Measurements from ENCODE around the gene AOC3. TPM values are rescaled to one million over a fixed set of nuclear protein-coding genes. Genes with fewer than 3 reads are reported as not detected.

Gene AOC3
- total RNA-seq, 1 experiment from 2014 or later, result 2.8 TPM

DNA sequence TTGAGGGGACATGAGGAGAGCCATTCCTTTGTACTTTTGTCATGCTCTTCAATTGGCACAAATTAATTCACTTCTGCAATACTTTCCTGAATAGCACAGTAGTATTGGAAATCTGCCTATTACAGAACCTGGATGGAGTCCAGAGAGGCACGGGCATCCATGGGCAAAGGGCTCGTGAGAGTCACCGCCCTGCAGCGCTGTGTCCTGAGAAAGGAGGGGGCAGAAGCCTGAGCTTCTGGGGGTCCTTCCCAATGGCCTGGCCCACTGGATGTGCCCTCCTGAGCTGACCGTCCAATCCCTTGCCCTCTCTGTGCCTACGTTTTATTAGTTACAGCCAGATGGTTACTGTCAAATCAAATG, 53.1 kb downstream of the AOC3 start:
- no peak overlapping the region for H3K27ac ChIP-seq (ENCODE audit: insufficient read length, low read depth, low read length)
- no peaks in the 10 kb centered on the region for H3K36me3 Mint-ChIP-seq (ENCODE audit: insufficient read depth in 1 of 3, low read depth in 3 of 3)
- H2BK5ac ChIP-seq (ENCODE audit: insufficient read length, low read length), result no peak overlapping the region
- H3K9me3 Mint-ChIP-seq, result no peaks in the 10 kb centered on the region
- no peaks in the 10 kb centered on the region for H4K20me1 ChIP-seq (ENCODE audit: control insufficient read depth, insufficient read depth, insufficient read length)
- no peak overlapping the region for H3K4me2 ChIP-seq (ENCODE audit: insufficient read depth, insufficient read length, low read length)
- no peak overlapping the region for H2BK12ac ChIP-seq (ENCODE audit: insufficient read length, low read depth, low read length)
- DNase-seq, result no peak
- no peak overlapping the region for H4K91ac ChIP-seq (ENCODE audit: insufficient read length, low read depth, low read length)
- H3K9ac ChIP-seq (ENCODE audit: extremely low read depth, insufficient read length, low read length), result no peak overlapping the region
- no peaks in the 10 kb centered on the region for H3K27me3 ChIP-seq (ENCODE audit: insufficient read depth, low read length)
- no peaks in the 10 kb centered on the region for H3K79me1 ChIP-seq (ENCODE audit: insufficient read depth, low read depth, low read length, poor library complexity, severe bottlenecking)
- H3K23ac ChIP-seq (ENCODE audit: insufficient read length, low read depth, low read length), result no peak overlapping the region
- H4K8ac ChIP-seq (replicated peaks; ENCODE audit: insufficient read length, low read depth, low read length), result no peak overlapping the region
- no peak overlapping the region for H3T11ph ChIP-seq (ENCODE audit: low read length)
- H2AK5ac ChIP-seq (ENCODE audit: insufficient read length, low read length), result no peak overlapping the region
- H3K4me3 Mint-ChIP-seq, result no peak overlapping the region
- H2BK20ac ChIP-seq (ENCODE audit: low read depth, low read length, poor library complexity, severe bottlenecking), result no peak overlapping the region
- TF ChIP-seq, protein P1, sequence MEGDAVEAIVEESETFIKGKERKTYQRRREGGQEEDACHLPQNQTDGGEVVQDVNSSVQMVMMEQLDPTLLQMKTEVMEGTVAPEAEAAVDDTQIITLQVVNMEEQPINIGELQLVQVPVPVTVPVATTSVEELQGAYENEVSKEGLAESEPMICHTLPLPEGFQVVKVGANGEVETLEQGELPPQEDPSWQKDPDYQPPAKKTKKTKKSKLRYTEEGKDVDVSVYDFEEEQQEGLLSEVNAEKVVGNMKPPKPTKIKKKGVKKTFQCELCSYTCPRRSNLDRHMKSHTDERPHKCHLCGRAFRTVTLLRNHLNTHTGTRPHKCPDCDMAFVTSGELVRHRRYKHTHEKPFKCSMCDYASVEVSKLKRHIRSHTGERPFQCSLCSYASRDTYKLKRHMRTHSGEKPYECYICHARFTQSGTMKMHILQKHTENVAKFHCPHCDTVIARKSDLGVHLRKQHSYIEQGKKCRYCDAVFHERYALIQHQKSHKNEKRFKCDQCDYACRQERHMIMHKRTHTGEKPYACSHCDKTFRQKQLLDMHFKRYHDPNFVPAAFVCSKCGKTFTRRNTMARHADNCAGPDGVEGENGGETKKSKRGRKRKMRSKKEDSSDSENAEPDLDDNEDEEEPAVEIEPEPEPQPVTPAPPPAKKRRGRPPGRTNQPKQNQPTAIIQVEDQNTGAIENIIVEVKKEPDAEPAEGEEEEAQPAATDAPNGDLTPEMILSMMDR (conservative IDR thresholded peaks at IDR 0.05), result no peak
- WGBS (ENCODE audit: extremely low coverage, insufficient read length, low lambda C conversion rate), result no CpG with 5 or more reads among the region's 6 CpGs
- H3K18ac ChIP-seq (ENCODE audit: insufficient read length, low read depth, low read length), result no peak overlapping the region
- H3K4me1 Mint-ChIP-seq, result peaks cover 4 to 5% of the 10 kb centered on the region in 2 experiments; a peak in 1 of 4 replicates
- H3K4ac ChIP-seq (ENCODE audit: low read depth, low read length), result no peak overlapping the region
- no peaks in the 10 kb centered on the region for H3K79me2 ChIP-seq (ENCODE audit: insufficient read depth, low read length)
- no peak overlapping the region for H3K14ac ChIP-seq (ENCODE audit: insufficient read depth, low read length)
- H3K56ac ChIP-seq (ENCODE audit: insufficient read length, low read depth, low read length), result no peak overlapping the region
- no peak overlapping the region for H3K27ac Mint-ChIP-seq
- no peak overlapping the region for H2AFZ ChIP-seq (ENCODE audit: low read length)
- H3K9me3 ChIP-seq (ENCODE audit: control insufficient read depth, low read depth, low read length), result no peaks in the 10 kb centered on the region
- no peak overlapping the region for H2BK120ac ChIP-seq (ENCODE audit: low read depth, low read length, poor library complexity, severe bottlenecking)
- H4K5ac ChIP-seq (ENCODE audit: insufficient read length, low read depth, low read length), result no peak overlapping the region
- no peak overlapping the region for H2BK15ac ChIP-seq (ENCODE audit: low read depth, low read length)
- H3K4me1 ChIP-seq (ENCODE audit: insufficient read depth, low read length), result no peaks in the 10 kb centered on the region
- no peaks in the 10 kb centered on the region for H3K23me2 ChIP-seq (ENCODE audit: insufficient read length, low read depth, low read length, poor library complexity, severe bottlenecking)
- H3K27me3 Mint-ChIP-seq (ENCODE audit: low read depth), result peaks cover 3% of the 10 kb centered on the region; the same call in 1 of the 2 replicates

All from H9 (cell line).